Measurements from ENCODE around the gene MYBPC1. TPM values are rescaled to one million over a fixed set of nuclear protein-coding genes. Genes with fewer than 3 reads are reported as not detected.

The MYBPC1 gene
- total RNA-seq, 2 donors from 2014 or later: not detected

- Mint-ChIP-seq H3K4me1 (peaks cover 10% of the 10 kb centered on the region), H3K36me3 (ENCODE audit: low read depth) (no peaks in the 10 kb centered on the region), H3K4me3 (no peak overlapping the region), H3K27me3 (no peaks in the 10 kb centered on the region), H3K9me3 (no peaks in the 10 kb centered on the region), H3K27ac (no peak overlapping the region)
- ATAC-seq (replicated peaks): no peak
Observed at GRCh38 chr12:101619026-101619786, 24.4 kb downstream of the MYBPC1 start.

GRCh38 chr12:101619858-101620761, 25.3 kb downstream of the MYBPC1 start:
- ATAC-seq (replicated peaks): no peak
- Mint-ChIP-seq H3K9me3 (no peaks in the 10 kb centered on the region), H3K4me1 (peaks cover 10% of the 10 kb centered on the region), H3K36me3 (ENCODE audit: low read depth) (no peaks in the 10 kb centered on the region), H3K27ac (no peak overlapping the region), H3K4me3 (no peak overlapping the region), H3K27me3 (no peaks in the 10 kb centered on the region)

GRCh38 chr12:101620762-101621133, 26.0 kb downstream of the MYBPC1 start:
- no peak for ATAC-seq (replicated peaks)
- H3K27me3 Mint-ChIP-seq: no peaks in the 10 kb centered on the region
- peaks cover 7% of the 10 kb centered on the region for H3K4me1 Mint-ChIP-seq
- no peak overlapping the region for H3K4me3 Mint-ChIP-seq
- no peaks in the 10 kb centered on the region for H3K36me3 Mint-ChIP-seq (ENCODE audit: low read depth)
- no peak overlapping the region for H3K27ac Mint-ChIP-seq
- H3K9me3 Mint-ChIP-seq: no peaks in the 10 kb centered on the region

GRCh38 chr12:101628676-101629075, 33.9 kb downstream of the MYBPC1 start:
- no peak overlapping the region for H3K4me3 Mint-ChIP-seq
- no peak for ATAC-seq (replicated peaks)
- no peaks in the 10 kb centered on the region for H3K36me3 Mint-ChIP-seq (ENCODE audit: low read depth)
- H3K9me3 Mint-ChIP-seq: no peaks in the 10 kb centered on the region
- H3K27ac Mint-ChIP-seq: no peak overlapping the region
- H3K4me1 Mint-ChIP-seq: no peaks in the 10 kb centered on the region
- H3K27me3 Mint-ChIP-seq: peaks cover 8% of the 10 kb centered on the region

- no peak overlapping the region for H3K27ac Mint-ChIP-seq
- H3K4me3 Mint-ChIP-seq: no peak overlapping the region
- H3K36me3 Mint-ChIP-seq (ENCODE audit: low read depth): no peaks in the 10 kb centered on the region
- H3K27me3 Mint-ChIP-seq: peaks cover 12% of the 10 kb centered on the region
- no peaks in the 10 kb centered on the region for H3K9me3 Mint-ChIP-seq
- H3K4me1 Mint-ChIP-seq: no peaks in the 10 kb centered on the region
- ATAC-seq (replicated peaks): peak; percentile 23
Observed at GRCh38 chr12:101634724-101635123, 40.0 kb downstream of the MYBPC1 start.

- no peak for ATAC-seq (replicated peaks)
Observed at GRCh38 chr12:101637936-101638335, 43.2 kb downstream of the MYBPC1 start.

GRCh38 chr12:101642115-101643067, 47.6 kb downstream of the MYBPC1 start:
- H3K9me3 Mint-ChIP-seq: no peaks in the 10 kb centered on the region
- no peaks in the 10 kb centered on the region for H3K4me1 Mint-ChIP-seq
- H3K27me3 Mint-ChIP-seq: peaks cover 27% of the 10 kb centered on the region
- H3K27ac Mint-ChIP-seq: no peak overlapping the region
- no peak overlapping the region for H3K4me3 Mint-ChIP-seq
- no peak for ATAC-seq (replicated peaks)
- no peaks in the 10 kb centered on the region for H3K36me3 Mint-ChIP-seq (ENCODE audit: low read depth)

More at GRCh38 chr12:101637936-101638335, 43.2 kb downstream of the MYBPC1 start:
- Mint-ChIP-seq H3K27me3 (peaks cover 23% of the 10 kb centered on the region), H3K4me1 (no peaks in the 10 kb centered on the region), H3K4me3 (no peak overlapping the region), H3K9me3 (no peaks in the 10 kb centered on the region), H3K36me3 (ENCODE audit: low read depth) (no peaks in the 10 kb centered on the region), H3K27ac (no peak overlapping the region)

- Mint-ChIP-seq H3K4me3 (no peak overlapping the region), H3K27me3 (peaks cover 20% of the 10 kb centered on the region), H3K9me3 (no peaks in the 10 kb centered on the region), H3K27ac (no peak overlapping the region), H3K4me1 (no peaks in the 10 kb centered on the region), H3K36me3 (ENCODE audit: low read depth) (no peaks in the 10 kb centered on the region)
- no peak for ATAC-seq (replicated peaks)
Observed at GRCh38 chr12:101647711-101648110, 52.9 kb downstream of the MYBPC1 start.

- H3K9me3 Mint-ChIP-seq: no peaks in the 10 kb centered on the region
- no peaks in the 10 kb centered on the region for H3K36me3 Mint-ChIP-seq (ENCODE audit: low read depth)
- no peak overlapping the region for H3K4me3 Mint-ChIP-seq
- peak; percentile 28 for ATAC-seq (replicated peaks)
- peaks cover 17% of the 10 kb centered on the region for H3K27me3 Mint-ChIP-seq
- H3K4me1 Mint-ChIP-seq: no peaks in the 10 kb centered on the region
- H3K27ac Mint-ChIP-seq: no peak overlapping the region
Observed at GRCh38 chr12:101648195-101648594, 53.4 kb downstream of the MYBPC1 start.

GRCh38 chr12:101650346-101651117, 55.8 kb downstream of the MYBPC1 start:
- H3K36me3 Mint-ChIP-seq (ENCODE audit: low read depth): no peaks in the 10 kb centered on the region
- no peak for ATAC-seq (replicated peaks)
- no peak overlapping the region for H3K27ac Mint-ChIP-seq
- H3K27me3 Mint-ChIP-seq: peaks cover 17% of the 10 kb centered on the region
- no peaks in the 10 kb centered on the region for H3K4me1 Mint-ChIP-seq
- H3K9me3 Mint-ChIP-seq: no peaks in the 10 kb centered on the region
- no peak overlapping the region for H3K4me3 Mint-ChIP-seq

GRCh38 chr12:101653030-101653429, 58.3 kb downstream of the MYBPC1 start:
- no peak overlapping the region for H3K27ac Mint-ChIP-seq
- no peak for ATAC-seq (replicated peaks)
- no peaks in the 10 kb centered on the region for H3K4me1 Mint-ChIP-seq
- peaks cover 17% of the 10 kb centered on the region for H3K27me3 Mint-ChIP-seq
- no peaks in the 10 kb centered on the region for H3K9me3 Mint-ChIP-seq
- H3K36me3 Mint-ChIP-seq (ENCODE audit: low read depth): no peaks in the 10 kb centered on the region
- H3K4me3 Mint-ChIP-seq: no peak overlapping the region

GRCh38 chr12:101653503-101653902, 58.7 kb downstream of the MYBPC1 start:
- H3K4me3 Mint-ChIP-seq: no peak overlapping the region
- no peaks in the 10 kb centered on the region for H3K36me3 Mint-ChIP-seq (ENCODE audit: low read depth)
- no peaks in the 10 kb centered on the region for H3K4me1 Mint-ChIP-seq
- ATAC-seq (replicated peaks): no peak
- H3K27me3 Mint-ChIP-seq: peaks cover 17% of the 10 kb centered on the region
- no peaks in the 10 kb centered on the region for H3K9me3 Mint-ChIP-seq
- no peak overlapping the region for H3K27ac Mint-ChIP-seq

GRCh38 chr12:101654442-101654841, 59.7 kb downstream of the MYBPC1 start:
- H3K9me3 Mint-ChIP-seq: no peaks in the 10 kb centered on the region
- H3K36me3 Mint-ChIP-seq (ENCODE audit: low read depth): no peaks in the 10 kb centered on the region
- H3K4me1 Mint-ChIP-seq: no peaks in the 10 kb centered on the region
- ATAC-seq (replicated peaks): no peak
- no peak overlapping the region for H3K27ac Mint-ChIP-seq
- H3K27me3 Mint-ChIP-seq: peaks cover 14% of the 10 kb centered on the region
- H3K4me3 Mint-ChIP-seq: no peak overlapping the region

Measured in activated T-helper 17 cell treated with anti-CD3 and anti-CD28 coated beads, Interleukin-2, amount 50 U/mL, for 72 hours (primary cell).